HepG2 (cell line): Measurements from ENCODE around the gene CTSA. TPM values are rescaled to one million over a fixed set of nuclear protein-coding genes. Genes with fewer than 3 reads are reported as not detected.

Experiments used
- EHMT2 ChIP-seq: fragments of 200-600 bp; sonication (generic); IDR thresholded peaks from 2 replicates; pipeline ENCODE4 v1.7.0; 2017; ENCODE audit warnings: antibody characterized with exemption, low read depth, low read length, borderline replicate concordance
- GZF1 ChIP-seq: sonication (generic); formaldehyde crosslinking; IDR thresholded peaks from 2 replicates; pipeline ENCODE4 v1.5.1; 2020; ENCODE audit warnings: mild to moderate bottlenecking, missing genetic modification reagents
- HMGA1 ChIP-seq: sonication (generic); formaldehyde crosslinking; conservative IDR thresholded peaks from 2 replicates; pipeline ENCODE4 v1.4.0; 2020; ENCODE audit warnings: missing genetic modification reagents
- KAT8 ChIP-seq: IDR thresholded peaks from 2 replicates; pipeline ENCODE4 v1.6.1; 2016; ENCODE audit warnings: missing genetic modification reagents, missing compliant biosample characterization
- KLF16 ChIP-seq, 2 experiments: sonication (generic) in 1 of 2; formaldehyde crosslinking in 1 of 2; IDR thresholded peaks; 2 replicates each; pipeline versions ENCODE4 v1.6.1 to v1.8.0; 2016 to 2023; ENCODE audit warnings: missing genetic modification reagents in 2 of 2, missing compliant biosample characterization in 1 of 2
- NCOA2 ChIP-seq: sonication (generic); formaldehyde crosslinking; IDR thresholded peaks from 2 replicates; pipeline ENCODE4 v1.8.0; 2022; ENCODE audit warnings: inconsistent platforms
- PRMT3 ChIP-seq: sonication (generic); formaldehyde crosslinking; IDR thresholded peaks from 2 replicates; pipeline ENCODE4 v1.8.1; 2022; ENCODE audit warnings: low read depth, mild to moderate bottlenecking, moderate library complexity, missing genetic modification reagents, borderline replicate concordance
- PRPF4 ChIP-seq: fragments of 200-400 bp; formaldehyde crosslinking; IDR thresholded peaks from 2 replicates; pipeline ENCODE4 v1.6.1; 2016; ENCODE audit warnings: low read length, low read depth; ENCODE audit not compliant: poor library complexity, severe bottlenecking
- SMYD3 ChIP-seq: sonication (generic); formaldehyde crosslinking; IDR thresholded peaks from 2 replicates; pipeline ENCODE4 v1.8.1; 2023; ENCODE audit warnings: mild to moderate bottlenecking, missing genetic modification reagents
- STAT5B ChIP-seq: sonication (generic); formaldehyde crosslinking; IDR thresholded peaks from 2 replicates; pipeline ENCODE4 v1.4.0; 2020; ENCODE audit warnings: missing genetic modification reagents
- TOPORS ChIP-seq: sonication (generic); formaldehyde crosslinking; IDR thresholded peaks from 2 replicates; pipeline ENCODE4 v1.8.0; 2023; ENCODE audit warnings: mild to moderate bottlenecking, missing genetic modification reagents
- TRIM24 ChIP-seq: sonication (generic); formaldehyde crosslinking; IDR thresholded peaks from 2 replicates; pipeline ENCODE4 v1.8.0; 2022; ENCODE audit warnings: mild to moderate bottlenecking, missing genetic modification reagents
- ZNF10 ChIP-seq: sonication (generic); formaldehyde crosslinking; IDR thresholded peaks from 2 replicates; pipeline ENCODE4 v1.4.0; 2020; ENCODE audit warnings: mild to moderate bottlenecking, low read depth, missing genetic modification reagents, borderline replicate concordance
- ZNF12 ChIP-seq: sonication (generic); formaldehyde crosslinking; IDR thresholded peaks from 2 replicates; pipeline ENCODE4 v1.5.0; 2020; ENCODE audit warnings: missing genetic modification reagents
- ZNF234 ChIP-seq: sonication (generic); formaldehyde crosslinking; conservative IDR thresholded peaks from 2 replicates; pipeline ENCODE4 v1.5.1; 2020; ENCODE audit warnings: mild to moderate bottlenecking, missing genetic modification reagents
- ZNF343 ChIP-seq: sonication (generic); formaldehyde crosslinking; IDR thresholded peaks from 2 replicates; pipeline ENCODE4 v1.4.0; 2020; ENCODE audit warnings: mild to moderate bottlenecking, missing genetic modification reagents
- ZNF501 ChIP-seq: sonication (generic); formaldehyde crosslinking; IDR thresholded peaks from 2 replicates; pipeline ENCODE4 v1.5.1; 2020; ENCODE audit warnings: mild to moderate bottlenecking, moderate library complexity, missing genetic modification reagents
- ZNF652 ChIP-seq: IDR thresholded peaks from 2 replicates; pipeline ENCODE4 v1.6.1; 2016; ENCODE audit warnings: low read depth, borderline replicate concordance
- ZSCAN29 ChIP-seq: sonication (generic); formaldehyde crosslinking; conservative IDR thresholded peaks from 2 replicates; pipeline ENCODE4 v1.4.0; 2020; ENCODE audit warnings: mild to moderate bottlenecking, missing genetic modification reagents
- polyA plus RNA-seq, 8 experiments: library from polyadenylated mRNA; depleted of rRNA in 3 of 8; stranded (reverse) in 7 of 8; unstranded in 1 of 8; fragments of >200 nt; fragmentation: Illumina TruSeq in 4 of 8; extraction: Trizol in 4 of 8; gene quantifications; 2 replicates each; pipeline versions ENCODE4 v1.2.1 to v1.2.3, GENCODE V29; 2011 to 2016; ENCODE audit warnings: low read depth in 4 of 8, missing spikeins in 1 of 8, mixed read lengths in 1 of 8; ENCODE audit not compliant: insufficient read depth in 1 of 8
- total RNA-seq, 5 experiments: library from RNA; depleted of rRNA; stranded (reverse); fragments of >200 nt; fragmentation: Illumina TruSeq; extraction: Trizol; gene quantifications; 2 replicates each; pipeline ENCODE4 v1.2.3, GENCODE V29; 2016; ENCODE audit warnings: low read depth in 1 of 5
- TF ChIP-seq, protein P1 (sequence below): sonication (generic); formaldehyde crosslinking; IDR thresholded peaks from 2 replicates; pipeline ENCODE4 v1.4.0; 2020; ENCODE audit warnings: missing genetic modification reagents, borderline replicate concordance
- TF ChIP-seq, protein P2 (sequence below): sonication (generic); formaldehyde crosslinking; IDR thresholded peaks from 2 replicates; pipeline ENCODE4 v1.5.0; 2020; ENCODE audit warnings: mild to moderate bottlenecking, missing genetic modification reagents, borderline replicate concordance
- TF ChIP-seq, protein P3 (sequence below): IDR thresholded peaks from 2 replicates; pipeline ENCODE4 v1.6.1; 2016; ENCODE audit warnings: low read depth, control low read depth

CTSA gene
- total and polyA plus RNA-seq, 2 of the 13 experiments (the other 11 are each of a cell fraction or from before 2014, with no cell fraction given): 202 to 231 TPM

DNA sequence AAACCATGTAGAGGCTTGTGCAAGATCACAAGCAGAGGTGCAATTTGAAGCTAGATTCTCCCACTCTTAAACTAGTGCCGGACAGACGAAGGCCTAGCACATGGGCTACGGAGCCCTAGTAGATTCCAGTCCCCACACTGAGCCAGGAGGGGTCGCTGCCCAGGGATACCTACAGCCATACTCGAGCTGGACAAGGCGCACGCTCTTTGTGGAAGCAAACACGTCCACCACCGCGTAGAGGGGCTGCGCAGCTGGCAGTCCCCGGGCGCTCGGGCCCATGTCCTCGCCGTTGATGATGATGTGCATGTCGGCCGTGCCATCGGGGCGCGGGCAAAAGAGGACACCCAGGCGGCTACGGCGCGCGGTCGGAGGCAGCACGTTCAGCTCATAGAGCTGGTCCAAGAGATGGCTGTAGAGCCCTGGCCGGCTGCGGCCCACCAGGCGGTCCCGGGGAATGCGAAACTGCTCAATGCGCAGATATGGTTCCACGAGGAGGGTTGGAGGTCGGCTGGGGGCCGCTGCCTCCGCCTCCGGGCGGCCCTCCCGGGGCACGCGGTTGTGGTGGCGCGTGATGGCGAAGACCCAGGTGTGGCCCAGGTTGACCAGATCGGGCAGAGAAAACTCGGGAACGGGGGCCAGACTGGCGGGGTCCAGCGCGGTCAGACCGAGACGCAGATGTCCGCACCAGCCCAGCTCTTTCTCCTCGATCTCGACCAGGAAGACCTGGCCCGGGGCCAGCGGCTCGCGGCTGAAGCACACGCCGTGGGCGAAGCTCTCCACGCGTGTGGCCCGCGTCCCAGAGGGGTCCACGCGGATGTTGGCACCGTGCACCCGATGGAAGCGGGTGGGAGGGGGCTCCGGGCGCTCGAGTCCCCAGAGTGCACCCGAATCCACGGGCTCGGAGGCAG lies 804 bp upstream of the CTSA start (continued):
- TF ChIP-seq, protein P1, sequence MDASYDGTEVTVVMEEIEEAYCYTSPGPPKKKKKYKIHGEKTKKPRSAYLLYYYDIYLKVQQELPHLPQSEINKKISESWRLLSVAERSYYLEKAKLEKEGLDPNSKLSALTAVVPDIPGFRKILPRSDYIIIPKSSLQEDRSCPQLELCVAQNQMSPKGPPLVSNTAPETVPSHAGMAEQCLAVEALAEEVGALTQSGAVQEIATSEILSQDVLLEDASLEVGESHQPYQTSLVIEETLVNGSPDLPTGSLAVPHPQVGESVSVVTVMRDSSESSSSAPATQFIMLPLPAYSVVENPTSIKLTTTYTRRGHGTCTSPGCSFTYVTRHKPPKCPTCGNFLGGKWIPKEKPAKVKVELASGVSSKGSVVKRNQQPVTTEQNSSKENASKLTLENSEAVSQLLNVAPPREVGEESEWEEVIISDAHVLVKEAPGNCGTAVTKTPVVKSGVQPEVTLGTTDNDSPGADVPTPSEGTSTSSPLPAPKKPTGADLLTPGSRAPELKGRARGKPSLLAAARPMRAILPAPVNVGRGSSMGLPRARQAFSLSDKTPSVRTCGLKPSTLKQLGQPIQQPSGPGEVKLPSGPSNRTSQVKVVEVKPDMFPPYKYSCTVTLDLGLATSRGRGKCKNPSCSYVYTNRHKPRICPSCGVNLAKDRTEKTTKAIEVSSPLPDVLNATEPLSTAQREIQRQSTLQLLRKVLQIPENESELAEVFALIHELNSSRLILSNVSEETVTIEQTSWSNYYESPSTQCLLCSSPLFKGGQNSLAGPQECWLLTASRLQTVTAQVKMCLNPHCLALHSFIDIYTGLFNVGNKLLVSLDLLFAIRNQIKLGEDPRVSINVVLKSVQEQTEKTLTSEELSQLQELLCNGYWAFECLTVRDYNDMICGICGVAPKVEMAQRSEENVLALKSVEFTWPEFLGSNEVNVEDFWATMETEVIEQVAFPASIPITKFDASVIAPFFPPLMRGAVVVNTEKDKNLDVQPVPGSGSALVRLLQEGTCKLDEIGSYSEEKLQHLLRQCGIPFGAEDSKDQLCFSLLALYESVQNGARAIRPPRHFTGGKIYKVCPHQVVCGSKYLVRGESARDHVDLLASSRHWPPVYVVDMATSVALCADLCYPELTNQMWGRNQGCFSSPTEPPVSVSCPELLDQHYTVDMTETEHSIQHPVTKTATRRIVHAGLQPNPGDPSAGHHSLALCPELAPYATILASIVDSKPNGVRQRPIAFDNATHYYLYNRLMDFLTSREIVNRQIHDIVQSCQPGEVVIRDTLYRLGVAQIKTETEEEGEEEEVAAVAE (CRISPR knock-in tag): peak; percentile 87
- TF ChIP-seq, protein P2, sequence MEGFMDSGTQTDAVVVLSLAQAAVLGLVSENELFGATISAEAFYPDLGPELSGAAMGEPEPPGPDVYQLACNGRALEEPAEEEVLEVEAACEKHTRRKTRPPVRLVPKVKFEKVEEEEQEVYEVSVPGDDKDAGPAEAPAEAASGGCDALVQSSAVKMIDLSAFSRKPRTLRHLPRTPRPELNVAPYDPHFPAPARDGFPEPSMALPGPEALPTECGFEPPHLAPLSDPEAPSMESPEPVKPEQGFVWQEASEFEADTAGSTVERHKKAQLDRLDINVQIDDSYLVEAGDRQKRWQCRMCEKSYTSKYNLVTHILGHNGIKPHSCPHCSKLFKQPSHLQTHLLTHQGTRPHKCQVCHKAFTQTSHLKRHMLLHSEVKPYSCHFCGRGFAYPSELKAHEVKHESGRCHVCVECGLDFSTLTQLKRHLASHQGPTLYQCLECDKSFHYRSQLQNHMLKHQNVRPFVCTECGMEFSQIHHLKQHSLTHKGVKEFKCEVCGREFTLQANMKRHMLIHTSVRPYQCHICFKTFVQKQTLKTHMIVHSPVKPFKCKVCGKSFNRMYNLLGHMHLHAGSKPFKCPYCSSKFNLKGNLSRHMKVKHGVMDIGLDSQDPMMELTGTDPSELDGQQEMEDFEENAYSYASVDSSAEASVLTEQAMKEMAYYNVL (CRISPR knock-in tag): peak; percentile 84; the same call in 1 of the 2 replicates
- no peak for TF ChIP-seq HMGA1 (CRISPR knock-in tag)
- peak; percentile 63 for TF ChIP-seq ZNF501 (CRISPR knock-in tag)
- peak; percentile 97 for TF ChIP-seq ZNF234 (CRISPR knock-in tag)
- peak; percentile 55; the same call in 1 of the 2 replicates for TF ChIP-seq STAT5B (CRISPR knock-in tag)
- TF ChIP-seq ZNF343 (CRISPR knock-in tag): no peak; the same call in 1 of the 2 replicates
- no peak for TF ChIP-seq ZSCAN29 (CRISPR knock-in tag)
- TF ChIP-seq NCOA2: peak; percentile 77
- TF ChIP-seq KAT8 (CRISPR knock-in tag): peak; percentile 77
- no peak for TF ChIP-seq EHMT2
- TF ChIP-seq KLF16 (CRISPR knock-in tag; IDR thresholded peaks at IDR 0.05): peak in 1 of 2 experiments; percentile 87; a peak in 2 of 4 replicates
- no peak for TF ChIP-seq PRMT3
- TF ChIP-seq ZNF10 (CRISPR knock-in tag): no peak
- TF ChIP-seq SMYD3: no peak; the same call in 1 of the 2 replicates
- no peak for TF ChIP-seq TRIM24 (CRISPR knock-in tag)
- no peak for TF ChIP-seq ZNF12 (CRISPR knock-in tag)
- no peak; the same call in 1 of the 2 replicates for TF ChIP-seq TOPORS (CRISPR knock-in tag)
- TF ChIP-seq GZF1 (CRISPR knock-in tag): no peak
- 0 out of 2 replicates have a peak, but pooled peaks have one; percentile 20 for TF ChIP-seq ZNF652 (CRISPR knock-in tag)
- TF ChIP-seq PRPF4: no peak
- TF ChIP-seq, protein P3, sequence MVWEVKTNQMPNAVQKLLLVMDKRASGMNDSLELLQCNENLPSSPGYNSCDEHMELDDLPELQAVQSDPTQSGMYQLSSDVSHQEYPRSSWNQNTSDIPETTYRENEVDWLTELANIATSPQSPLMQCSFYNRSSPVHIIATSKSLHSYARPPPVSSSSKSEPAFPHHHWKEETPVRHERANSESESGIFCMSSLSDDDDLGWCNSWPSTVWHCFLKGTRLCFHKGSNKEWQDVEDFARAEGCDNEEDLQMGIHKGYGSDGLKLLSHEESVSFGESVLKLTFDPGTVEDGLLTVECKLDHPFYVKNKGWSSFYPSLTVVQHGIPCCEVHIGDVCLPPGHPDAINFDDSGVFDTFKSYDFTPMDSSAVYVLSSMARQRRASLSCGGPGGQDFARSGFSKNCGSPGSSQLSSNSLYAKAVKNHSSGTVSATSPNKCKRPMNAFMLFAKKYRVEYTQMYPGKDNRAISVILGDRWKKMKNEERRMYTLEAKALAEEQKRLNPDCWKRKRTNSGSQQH (CRISPR knock-in tag): peak; percentile 87; the same call in 1 of the 2 replicates
